Ishikawa (cell line): Measurements from ENCODE around the gene FOXP1.

ENCODE experiments used
- CEBPB ChIP-seq: IDR thresholded peaks from 2 replicates; pipeline ENCODE4 v1.6.1; 2012
- CREB1 ChIP-seq: IDR thresholded peaks from 2 replicates; pipeline ENCODE4 v1.6.1; 2012; ENCODE audit warnings: low read depth
- EGR1 ChIP-seq: IDR thresholded peaks from 2 replicates; pipeline ENCODE4 v1.6.1; 2012
- EP300 ChIP-seq: IDR thresholded peaks from 2 replicates; pipeline ENCODE4 v1.6.1; 2012; ENCODE audit warnings: borderline replicate concordance
- FOXM1 ChIP-seq: IDR thresholded peaks from 2 replicates; pipeline ENCODE4 v1.6.1; 2012; ENCODE audit warnings: low read depth, borderline replicate concordance
- NFIC ChIP-seq: IDR thresholded peaks from 2 replicates; pipeline ENCODE4 v1.6.1; 2012
- RAD21 ChIP-seq: IDR thresholded peaks from 2 replicates; pipeline ENCODE4 v1.6.1; 2012; ENCODE audit warnings: low read depth
- TAF1 ChIP-seq: IDR thresholded peaks from 2 replicates; pipeline ENCODE4 v1.6.1; 2012; ENCODE audit warnings: low read depth, mild to moderate bottlenecking
- TCF12 ChIP-seq: IDR thresholded peaks from 2 replicates; pipeline ENCODE4 v1.6.1; 2012; ENCODE audit warnings: low read depth
- TEAD4 ChIP-seq: IDR thresholded peaks from 2 replicates; pipeline ENCODE4 v1.6.1; 2012
- YY1 ChIP-seq: IDR thresholded peaks from 2 replicates; pipeline ENCODE4 v1.6.1; 2012; ENCODE audit warnings: low read depth
- ZBTB7A ChIP-seq: IDR thresholded peaks from 2 replicates; pipeline ENCODE4 v1.6.1; 2012; ENCODE audit warnings: low read depth
- TF ChIP-seq, protein P1 (sequence below): IDR thresholded peaks from 2 replicates; pipeline ENCODE4 v1.6.1; 2012; ENCODE audit warnings: low read depth, mild to moderate bottlenecking
- TF ChIP-seq, protein P2 (sequence below): IDR thresholded peaks from 2 replicates; pipeline ENCODE4 v1.6.1; 2012
- TF ChIP-seq, protein P3 (sequence below): IDR thresholded peaks from 2 replicates; pipeline ENCODE4 v1.6.1; 2012

Gene FOXP1

DNA sequence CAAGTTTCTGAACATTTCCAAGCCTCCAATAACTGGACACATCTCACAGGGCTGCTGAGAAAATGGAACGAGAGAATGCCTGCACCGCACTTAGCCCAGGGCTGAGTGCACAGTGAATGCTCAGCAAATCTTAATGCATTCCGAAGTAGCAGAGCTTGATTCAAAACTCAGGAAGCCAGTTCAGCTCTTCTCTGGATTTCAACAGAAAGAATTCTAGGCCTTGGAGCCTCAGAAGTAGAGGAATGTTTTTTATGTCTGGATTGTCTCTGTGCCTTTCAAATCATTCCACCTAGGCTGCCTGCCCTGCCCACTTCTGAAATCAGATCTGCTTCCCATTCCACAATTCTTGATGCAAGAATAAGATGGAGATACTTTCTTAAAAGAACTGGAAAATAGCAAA lies 9.6 kb upstream of the FOXP1 start:
- TF ChIP-seq, protein P1, sequence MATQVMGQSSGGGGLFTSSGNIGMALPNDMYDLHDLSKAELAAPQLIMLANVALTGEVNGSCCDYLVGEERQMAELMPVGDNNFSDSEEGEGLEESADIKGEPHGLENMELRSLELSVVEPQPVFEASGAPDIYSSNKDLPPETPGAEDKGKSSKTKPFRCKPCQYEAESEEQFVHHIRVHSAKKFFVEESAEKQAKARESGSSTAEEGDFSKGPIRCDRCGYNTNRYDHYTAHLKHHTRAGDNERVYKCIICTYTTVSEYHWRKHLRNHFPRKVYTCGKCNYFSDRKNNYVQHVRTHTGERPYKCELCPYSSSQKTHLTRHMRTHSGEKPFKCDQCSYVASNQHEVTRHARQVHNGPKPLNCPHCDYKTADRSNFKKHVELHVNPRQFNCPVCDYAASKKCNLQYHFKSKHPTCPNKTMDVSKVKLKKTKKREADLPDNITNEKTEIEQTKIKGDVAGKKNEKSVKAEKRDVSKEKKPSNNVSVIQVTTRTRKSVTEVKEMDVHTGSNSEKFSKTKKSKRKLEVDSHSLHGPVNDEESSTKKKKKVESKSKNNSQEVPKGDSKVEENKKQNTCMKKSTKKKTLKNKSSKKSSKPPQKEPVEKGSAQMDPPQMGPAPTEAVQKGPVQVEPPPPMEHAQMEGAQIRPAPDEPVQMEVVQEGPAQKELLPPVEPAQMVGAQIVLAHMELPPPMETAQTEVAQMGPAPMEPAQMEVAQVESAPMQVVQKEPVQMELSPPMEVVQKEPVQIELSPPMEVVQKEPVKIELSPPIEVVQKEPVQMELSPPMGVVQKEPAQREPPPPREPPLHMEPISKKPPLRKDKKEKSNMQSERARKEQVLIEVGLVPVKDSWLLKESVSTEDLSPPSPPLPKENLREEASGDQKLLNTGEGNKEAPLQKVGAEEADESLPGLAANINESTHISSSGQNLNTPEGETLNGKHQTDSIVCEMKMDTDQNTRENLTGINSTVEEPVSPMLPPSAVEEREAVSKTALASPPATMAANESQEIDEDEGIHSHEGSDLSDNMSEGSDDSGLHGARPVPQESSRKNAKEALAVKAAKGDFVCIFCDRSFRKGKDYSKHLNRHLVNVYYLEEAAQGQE = no peak
- TF ChIP-seq CEBPB = no peak
- no peak for TF ChIP-seq RAD21
- no peak for TF ChIP-seq YY1
- TF ChIP-seq, protein P2, sequence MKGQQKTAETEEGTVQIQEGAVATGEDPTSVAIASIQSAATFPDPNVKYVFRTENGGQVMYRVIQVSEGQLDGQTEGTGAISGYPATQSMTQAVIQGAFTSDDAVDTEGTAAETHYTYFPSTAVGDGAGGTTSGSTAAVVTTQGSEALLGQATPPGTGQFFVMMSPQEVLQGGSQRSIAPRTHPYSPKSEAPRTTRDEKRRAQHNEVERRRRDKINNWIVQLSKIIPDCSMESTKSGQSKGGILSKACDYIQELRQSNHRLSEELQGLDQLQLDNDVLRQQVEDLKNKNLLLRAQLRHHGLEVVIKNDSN = no peak
- no peak for TF ChIP-seq FOXM1
- no peak for TF ChIP-seq NFIC
- TF ChIP-seq, protein P3, sequence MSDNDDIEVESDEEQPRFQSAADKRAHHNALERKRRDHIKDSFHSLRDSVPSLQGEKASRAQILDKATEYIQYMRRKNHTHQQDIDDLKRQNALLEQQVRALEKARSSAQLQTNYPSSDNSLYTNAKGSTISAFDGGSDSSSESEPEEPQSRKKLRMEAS = no peak
- TF ChIP-seq TCF12 = no peak
- no peak for TF ChIP-seq ZBTB7A
- no peak for TF ChIP-seq TAF1

DNA sequence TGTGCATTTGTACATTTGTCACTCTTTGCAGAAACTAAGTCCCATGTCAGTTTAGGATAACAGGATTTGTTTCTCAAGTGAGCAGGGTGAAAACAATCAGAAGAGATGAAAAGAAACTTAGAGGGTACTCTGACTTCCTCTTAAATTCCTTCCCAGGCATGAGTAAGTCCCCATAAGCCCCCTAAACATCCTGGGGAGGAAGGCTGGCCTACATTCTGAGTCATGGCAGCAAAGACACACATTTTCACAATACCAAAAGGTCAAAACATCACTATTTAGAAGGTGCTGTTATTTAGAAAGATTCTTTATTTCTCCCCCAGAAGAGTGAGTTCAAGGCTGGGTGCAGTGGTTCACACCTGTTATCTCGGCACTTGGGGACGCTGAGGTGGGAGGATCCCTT lies 7.6 kb upstream of the FOXP1 start:
- TF ChIP-seq CREB1 = no peak
- TF ChIP-seq, protein P1 = no peak
- TF ChIP-seq, protein P3 = no peak
- TF ChIP-seq EGR1 = no peak
- TF ChIP-seq TCF12 = no peak
- no peak for TF ChIP-seq YY1
- no peak for TF ChIP-seq ZBTB7A
- no peak for TF ChIP-seq EP300
- TF ChIP-seq NFIC = no peak
- no peak for TF ChIP-seq FOXM1
- no peak for TF ChIP-seq TEAD4
- TF ChIP-seq TAF1 = no peak
- no peak for TF ChIP-seq RAD21
- TF ChIP-seq, protein P2 = no peak
- TF ChIP-seq CEBPB = no peak

DNA sequence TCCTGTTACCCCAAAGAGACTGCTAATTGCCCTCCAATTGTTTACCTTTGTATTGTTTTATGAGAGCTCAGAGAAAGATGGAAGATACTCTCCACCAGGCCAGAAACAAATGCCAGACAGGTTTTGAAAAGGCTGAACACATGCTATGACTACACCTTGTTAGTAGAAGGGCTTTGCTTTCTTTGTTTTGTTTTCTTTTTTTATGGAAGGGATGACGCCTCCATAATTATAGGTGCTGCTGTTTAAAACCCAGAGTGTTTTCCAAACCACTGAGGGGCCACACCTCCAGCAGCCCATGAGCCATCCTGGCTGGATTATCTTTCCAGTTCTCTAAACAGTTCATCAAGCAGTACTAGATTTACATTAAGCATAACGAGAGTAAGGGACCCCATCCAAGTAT lies 5.6 kb upstream of the FOXP1 start:
- TF ChIP-seq, protein P2 = no peak
- TF ChIP-seq TCF12 (no peak), NFIC (no peak), EP300 (no peak), CREB1 (no peak), CEBPB (no peak), FOXM1 (no peak)
- TF ChIP-seq, protein P3 = no peak
- TF ChIP-seq, protein P1 = no peak

GRCh38 chr3:71587958-71588357 lies 4.4 kb upstream of the FOXP1 start:
- TF ChIP-seq CREB1 (no peak), EP300 (no peak), TCF12 (no peak), TAF1 (no peak), RAD21 (no peak), EGR1 (no peak), FOXM1 (no peak), TEAD4 (no peak), CEBPB (no peak), NFIC (no peak), YY1 (no peak), ZBTB7A (no peak)
- TF ChIP-seq, protein P2 = no peak
- TF ChIP-seq, protein P1 = no peak
- TF ChIP-seq, protein P3 = no peak
